Heart right ventricle (tissue), 16 donors: ENCODE measurements around the gene CASP5. TPM values are rescaled to one million over a fixed set of nuclear protein-coding genes. Genes with fewer than 3 reads are reported as not detected.
"Not testable (repeated sequence)": the region's sequence is repeated elsewhere in the genome, so short reads cannot be mapped to it uniquely, and the experiment has no call there.

ENCODE experiments used
- ATAC-seq, 8 donors: fragments of 200-7000 bp; cut with Tn5 transposase; one replicate each; pipeline ENCODE4 v1.9.1; 2020; ENCODE audit warnings: mild to moderate bottlenecking in 8 of 8, moderate library complexity in 8 of 8, moderate number of reproducible peaks in 1 of 8
- DNase-seq, 2 donors: peaks; one replicate each; pipeline ENCODE4 v3.0.0-alpha.2; 2020
- H3K27ac ChIP-seq, 10 donors: fragments of 200-600 bp; sonication (generic) in 2 of 10; one replicate each; pipeline versions ENCODE4 v1.5.0 to v1.8.0; 2020 to 2022; ENCODE audit warnings: mild to moderate bottlenecking in 3 of 10
- H3K27me3 ChIP-seq, 7 donors: fragments of 200-600 bp; one replicate each; pipeline ENCODE4 v1.8.0; 2021 to 2022; ENCODE audit warnings: mild to moderate bottlenecking in 2 of 7
- H3K36me3 ChIP-seq, 9 donors: fragments of 200-600 bp; sonication (generic) in 1 of 9; one replicate each; pipeline versions ENCODE4 v1.5.0 to v1.8.0; 2020 to 2022; ENCODE audit warnings: mild to moderate bottlenecking in 2 of 9
- H3K4me1 ChIP-seq, 9 donors: fragments of 200-600 bp; sonication (generic) in 1 of 9; one replicate each; pipeline versions ENCODE4 v1.5.0 to v1.8.0; 2020 to 2022; ENCODE audit warnings: mild to moderate bottlenecking in 4 of 9
- H3K4me3 ChIP-seq, 10 donors: fragments of 200-600 bp; sonication (generic) in 2 of 10; one replicate each; pipeline versions ENCODE4 v1.5.0 to v1.8.0; 2020 to 2022; ENCODE audit warnings: mild to moderate bottlenecking in 7 of 10, moderate library complexity in 2 of 10
- H3K9me3 ChIP-seq, 11 donors: fragments of 200-600 bp in 10 of 11; sonication (generic) in 2 of 11; one replicate each; pipeline versions ENCODE4 v1.5.0 to v1.8.0; 2013 to 2022; ENCODE audit warnings: mild to moderate bottlenecking in 2 of 11, control low read depth in 1 of 11, moderate library complexity in 1 of 11
- WGBS, 2 donors: extraction: QIAGEN DNeasy Blood & Tissue Kit; methylation state at CpG; one replicate each; pipeline ENCODE4 v1.1.7; 2013; ENCODE audit warnings: inconsistent platforms in 1 of 2; 5-methylcytosine and 5-hydroxymethylcytosine counted together
- intact Hi-C, 10 donors: fragments of 100-400 bp; cut with DNase I; formaldehyde crosslinking; loops; one replicate each; pipeline versions ENCODE4 v1.11.1 to v1.14.2; 2022
- polyA plus RNA-seq, 2 donors: library from polyadenylated mRNA; stranded (reverse); fragments of 200-250 nt; gene quantifications; one replicate each; pipeline ENCODE4 v1.2.3, GENCODE V29; 2013
- total RNA-seq, 10 donors: library from RNA; stranded (reverse); fragmentation: NEBNext Ultra II Directional in 3 of 10; extraction: Animal tissue kit (Norgen Biotek cat#: 25700) in 3 of 10; gene quantifications; one replicate each; pipeline versions ENCODE4 v1.2.1 to v1.2.4, GENCODE V29; 2021 to 2023
- TF ChIP-seq, protein P1 (sequence below), 9 donors: fragments of 200-600 bp; sonication (generic) in 2 of 9; IDR thresholded peaks; one replicate each; pipeline versions ENCODE4 v1.5.0 to v1.8.0; 2021 to 2022; ENCODE audit warnings: antibody characterized with exemption in 9 of 9, mild to moderate bottlenecking in 5 of 9, moderate library complexity in 1 of 9
- donor health status: Arrhythmogenic right ventricular cardiomyopathy.
- donor health status: ischemic (EF 13 %, LVEDD 7.1; RV severe dilation, severe dysfunction).
- donor health status: healthy with polysubstance abuse.
- donor health status: DM: no; HTN: yes; CAD: no.
- donor health status: DM: no; HTN: no; CAD: no.
- donor health status: ischemic (EF 25% LVEDD 6.9; RV normal size, moderate dysfunction).
- donor health status: ischemic (EF 25% LVEDD 5.7; RV mildly dilated, moderate dysfunction).
- donor health status: healthy.
- donor health status: DM: yes; HTN: yes; CAD: no.
- donor health status: Ischemic cardiomyopathy.
- donor health status: ischemic (EF 35%, LVEDD 5.7; RV mildly dilated, moderate dysfunction).
- donor health status: nonischemic (EF 11% LVEDD 7.7; RV severe dilation, severe dysfunction).
- donor health status: DM: yes; HTN: yes; CAD: no.
- donor health status: PGD.
- donor health status: ischemic (EF 29% LVEDD 5.4; RV normal size, mild dysfunction).
- donor health status: nonischemic (EF 23%, LVEDD 6.1; RV moderate dilation, normal function).

CASP5 gene
- total and polyA plus RNA-seq, 12 donors: 0.03 to 0.79 (median 0.21) TPM; not detected in 8

DNA sequence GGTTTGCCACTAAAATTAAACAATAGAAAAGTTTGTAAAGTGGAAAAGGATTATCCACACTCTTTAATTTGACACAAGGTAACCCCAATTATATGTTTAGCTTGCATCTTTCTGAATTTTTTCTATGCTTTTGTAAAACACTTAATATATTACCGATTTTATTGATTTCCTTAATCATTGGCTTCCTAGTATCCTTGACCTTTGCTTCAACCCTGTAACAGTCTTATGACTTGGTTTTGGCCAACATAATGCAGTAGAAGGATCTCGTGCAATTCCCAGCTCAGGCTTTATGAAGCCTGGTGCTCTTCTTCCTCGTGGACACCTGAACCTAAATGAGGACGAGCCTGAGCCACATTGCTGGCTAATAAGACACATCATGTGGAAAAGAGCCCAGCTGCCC lies 31.0 kb downstream of the CASP5 start:
- 89 to 91% methylated on average over 4 of the region's 4 CpGs for WGBS, 2 donors
- H3K4me1 ChIP-seq: peaks cover 0 to 3% (median 0%) of the 10 kb centered on the region in 9 donors

DNA sequence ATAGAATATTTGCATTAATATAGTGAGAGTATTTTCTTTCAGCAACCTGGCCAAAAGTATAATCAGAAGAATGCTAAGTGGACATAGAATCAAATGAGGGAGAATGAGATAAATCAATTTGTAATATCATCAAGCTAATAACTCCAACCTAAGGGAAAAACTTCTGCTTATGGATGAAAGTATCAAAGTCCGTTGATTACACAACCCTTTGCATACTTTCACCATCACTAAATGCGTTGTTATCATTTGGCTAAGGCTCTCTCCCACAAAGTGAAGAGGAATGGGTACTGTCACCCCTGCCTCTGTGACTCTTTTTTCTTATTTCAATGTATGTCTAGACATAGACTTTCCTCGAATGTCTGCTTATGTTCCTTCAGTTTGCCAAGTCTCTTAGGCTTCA lies 38.2 kb downstream of the CASP5 start:
- ATAC-seq: no peak
- Histone ChIP-seq H3K4me3 (no peak overlapping the region), H3K27ac (no peak overlapping the region), H3K9me3 (peaks cover 0 to 25% (median 9%) of the 10 kb centered on the region in 11 donors), H3K27me3 (no peaks in the 10 kb centered on the region), H3K4me1 (no peaks in the 10 kb centered on the region), H3K36me3 (no peaks in the 10 kb centered on the region)
- DNase-seq: no peak
- TF ChIP-seq, protein P1, sequence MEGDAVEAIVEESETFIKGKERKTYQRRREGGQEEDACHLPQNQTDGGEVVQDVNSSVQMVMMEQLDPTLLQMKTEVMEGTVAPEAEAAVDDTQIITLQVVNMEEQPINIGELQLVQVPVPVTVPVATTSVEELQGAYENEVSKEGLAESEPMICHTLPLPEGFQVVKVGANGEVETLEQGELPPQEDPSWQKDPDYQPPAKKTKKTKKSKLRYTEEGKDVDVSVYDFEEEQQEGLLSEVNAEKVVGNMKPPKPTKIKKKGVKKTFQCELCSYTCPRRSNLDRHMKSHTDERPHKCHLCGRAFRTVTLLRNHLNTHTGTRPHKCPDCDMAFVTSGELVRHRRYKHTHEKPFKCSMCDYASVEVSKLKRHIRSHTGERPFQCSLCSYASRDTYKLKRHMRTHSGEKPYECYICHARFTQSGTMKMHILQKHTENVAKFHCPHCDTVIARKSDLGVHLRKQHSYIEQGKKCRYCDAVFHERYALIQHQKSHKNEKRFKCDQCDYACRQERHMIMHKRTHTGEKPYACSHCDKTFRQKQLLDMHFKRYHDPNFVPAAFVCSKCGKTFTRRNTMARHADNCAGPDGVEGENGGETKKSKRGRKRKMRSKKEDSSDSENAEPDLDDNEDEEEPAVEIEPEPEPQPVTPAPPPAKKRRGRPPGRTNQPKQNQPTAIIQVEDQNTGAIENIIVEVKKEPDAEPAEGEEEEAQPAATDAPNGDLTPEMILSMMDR (IDR thresholded peaks at IDR 0.05): no peak
- intact Hi-C loops: no loop called here
- 56 to 77% methylated on average over 3 of the region's 3 CpGs for WGBS, 2 donors

More for the DNA sequence above, 31.0 kb downstream of the CASP5 start:
- H3K27me3 ChIP-seq: no peaks in the 10 kb centered on the region
- peak overlapping the region in 4 of 10 donors; percentile 26 to 54 (median 38) for H3K27ac ChIP-seq
- no peak for ATAC-seq
- H3K36me3 ChIP-seq: no peaks in the 10 kb centered on the region
- peaks cover 0 to 25% (median 9%) of the 10 kb centered on the region in 11 donors for H3K9me3 ChIP-seq
- intact Hi-C loops: loop anchor here in 2 of 10 donors (5.0 to 10.0 kb wide), 2 partner anchors 35 to 47 kb away; no protein-coding TSS in a partner anchor
- TF ChIP-seq, protein P1 (IDR thresholded peaks at IDR 0.05): no peak
- H3K4me3 ChIP-seq: no peak overlapping the region
- DNase-seq: no peak

DNA sequence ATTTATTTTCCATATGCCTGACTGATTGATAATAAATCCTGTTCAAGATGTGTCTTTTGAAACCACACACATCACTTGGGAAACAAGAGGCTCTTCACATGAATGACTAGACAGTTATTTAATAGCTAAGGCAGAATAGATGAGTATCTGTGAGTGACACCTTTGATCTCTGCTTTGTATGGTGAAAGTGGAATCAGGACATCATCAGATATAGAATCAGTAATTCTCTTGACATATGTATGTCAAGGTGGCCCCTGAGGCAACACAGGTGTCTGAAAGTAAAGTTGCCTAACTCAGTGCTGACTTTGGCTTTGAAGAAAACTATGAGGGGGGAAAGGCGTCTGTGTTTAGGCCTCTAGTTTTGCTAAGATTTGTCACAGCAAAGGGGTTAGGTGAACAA lies 43.1 kb downstream of the CASP5 start:
- Histone ChIP-seq H3K4me1 (no peaks in the 10 kb centered on the region), H3K27ac (no peak overlapping the region), H3K9me3 (peaks cover 0 to 9% (median 0%) of the 10 kb centered on the region in 11 donors), H3K36me3 (no peaks in the 10 kb centered on the region), H3K4me3 (no peak overlapping the region), H3K27me3 (no peaks in the 10 kb centered on the region)
- DNase-seq: no peak
- TF ChIP-seq, protein P1 (IDR thresholded peaks at IDR 0.05): no peak
- WGBS, 2 donors: 80 to 96% methylated on average over 1 of the region's 1 CpG
- intact Hi-C loops: no loop called here
- no peak for ATAC-seq

DNA sequence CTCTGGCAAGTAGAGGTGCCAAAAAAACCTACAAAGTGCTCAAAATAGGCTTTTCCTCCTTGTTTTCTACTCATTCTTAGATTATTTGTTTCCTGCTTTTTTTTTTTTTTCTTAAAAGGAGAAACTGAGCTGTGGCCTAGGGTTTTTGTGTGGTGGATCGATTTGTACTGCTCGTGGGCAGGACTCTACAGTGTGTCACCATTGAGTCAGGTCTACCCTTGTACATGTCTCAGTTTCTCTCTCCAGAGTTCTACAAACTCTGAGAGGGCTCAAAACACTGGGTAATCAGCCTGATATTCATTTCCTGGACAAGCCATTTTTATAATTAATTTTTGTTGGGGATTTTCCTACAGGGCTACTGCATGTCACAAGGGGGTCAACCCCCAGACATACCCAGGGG lies 49.4 kb downstream of the CASP5 start:
- TF ChIP-seq, protein P1 (IDR thresholded peaks at IDR 0.05): no peak
- ATAC-seq: no peak
- no peak overlapping the region for H3K27ac ChIP-seq
- H3K4me3 ChIP-seq: no peak overlapping the region
- no peaks in the 10 kb centered on the region for H3K27me3 ChIP-seq
- intact Hi-C loops: no loop called here
- no peaks in the 10 kb centered on the region for H3K36me3 ChIP-seq
- WGBS, 2 donors: 88 to 90% methylated on average over 2 of the region's 2 CpGs
- H3K9me3 ChIP-seq: peaks cover 0 to 39% (median 8%) of the 10 kb centered on the region in 11 donors
- peaks cover 0 to 10% (median 0%) of the 10 kb centered on the region in 9 donors for H3K4me1 ChIP-seq
- no peak for DNase-seq

DNA sequence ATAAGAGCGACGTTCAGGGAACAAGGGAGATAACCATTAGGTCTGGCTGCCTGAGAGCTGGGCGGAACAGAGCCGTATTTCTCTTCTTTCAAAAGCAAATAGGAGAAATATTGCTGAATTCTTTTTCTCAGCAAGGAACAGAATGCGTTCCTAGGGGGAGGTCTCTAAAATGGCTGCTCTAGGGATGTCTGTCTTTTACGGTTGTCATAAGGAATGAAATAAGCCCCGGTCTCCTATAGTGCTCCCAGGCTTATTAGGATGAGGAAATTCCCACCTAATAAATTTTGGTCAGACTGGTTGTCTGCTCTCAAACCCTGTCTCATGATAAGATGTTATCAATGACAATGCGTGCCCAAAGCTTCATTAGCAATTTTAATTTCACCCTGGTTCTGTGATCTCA lies 50.0 kb downstream of the CASP5 start:
- H3K27ac ChIP-seq, ATAC-seq, DNase-seq, H3K36me3 ChIP-seq, H3K27me3 ChIP-seq, H3K4me3 ChIP-seq, intact Hi-C loops: not testable (repeated sequence)
- WGBS, 2 donors: 95 to 96% methylated on average over 8 of the region's 8 CpGs
- peaks cover 0 to 39% (median 8%) of the 10 kb centered on the region in 11 donors for H3K9me3 ChIP-seq
- peaks cover 0 to 10% (median 0%) of the 10 kb centered on the region in 9 donors for H3K4me1 ChIP-seq
